Activated CD4-positive, alpha-beta T cell treated with anti-CD3 and anti-CD28 coated beads, Interleukin-2, amount 10 ng/mL, durations not matched to agents 7 days and 5 days (primary cell): ENCODE data around the gene MYG1. TPM values are rescaled to one million over a fixed set of nuclear protein-coding genes. Genes with fewer than 3 reads are reported as not detected.

Source experiments
- CTCF ChIA-PET: fragments of 350-600 bp; sonication (Branson Sonifier 250); formaldehyde crosslinking; loops from one replicate; lab custom pipeline; 2021; ENCODE audit warnings: antibody characterized with exemption; lab: Charles Lee
- POLR2A ChIA-PET: fragments of 350-600 bp; sonication (Branson Sonifier 250); formaldehyde crosslinking; loops from one replicate; lab custom pipeline; 2021; ENCODE audit warnings: antibody characterized with exemption; lab: Charles Lee
- DNase-seq: peaks from one replicate; pipeline ENCODE4 v3.0.0-alpha.2; 2020
- H3K27ac Mint-ChIP-seq: one replicate; pipeline ENCODE4 v1.8.0; 2021; ENCODE audit warnings: mild to moderate bottlenecking, moderate library complexity, mixed read lengths
- H3K27me3 Mint-ChIP-seq: one replicate; pipeline ENCODE4 v1.8.0; 2021; ENCODE audit warnings: mixed read lengths
- H3K36me3 Mint-ChIP-seq: one replicate; pipeline ENCODE4 v1.8.0; 2021; ENCODE audit warnings: low read depth, mixed read lengths
- H3K4me1 Mint-ChIP-seq: one replicate; pipeline ENCODE4 v1.8.0; 2021; ENCODE audit warnings: mixed read lengths
- H3K4me3 Mint-ChIP-seq: one replicate; pipeline ENCODE4 v1.8.0; 2021; ENCODE audit warnings: mild to moderate bottlenecking, moderate library complexity, mixed read lengths
- H3K9me3 Mint-ChIP-seq: one replicate; pipeline ENCODE4 v1.8.0; 2021; ENCODE audit warnings: mixed read lengths
- total RNA-seq, 2 experiments: library from RNA; stranded (reverse); gene quantifications; one replicate each; pipeline ENCODE4 v1.2.3, GENCODE V29; 2021

The MYG1 gene
- total RNA-seq, 2 experiments from 2014 or later = 47.9 to 56.4 TPM

DNA sequence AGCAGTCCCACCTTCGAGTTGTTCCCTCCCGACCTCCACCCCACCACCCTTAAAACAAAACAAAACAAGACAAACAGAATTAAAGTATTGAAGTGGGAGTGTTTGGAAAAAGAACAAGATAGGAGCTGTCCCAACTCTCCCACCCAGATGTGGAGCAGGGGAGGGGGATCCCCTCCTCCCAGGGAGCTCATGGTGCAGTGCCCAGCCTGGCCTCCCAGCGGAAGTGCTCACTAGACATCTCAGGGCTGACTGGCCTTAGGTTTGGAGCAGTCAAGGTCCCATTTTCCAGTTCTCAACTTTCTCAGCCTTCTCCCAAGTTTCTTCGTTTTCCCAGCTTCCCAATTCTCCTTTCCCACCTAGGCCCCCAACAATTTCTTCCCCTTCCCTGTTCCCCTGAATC lies 33.8 kb downstream of the MYG1 start:
- DNase-seq = no peak
- peaks cover 53% of the 10 kb centered on the region for H3K27me3 Mint-ChIP-seq
- peaks cover 15% of the 10 kb centered on the region for H3K4me1 Mint-ChIP-seq
- no peaks in the 10 kb centered on the region for H3K9me3 Mint-ChIP-seq
- no peaks in the 10 kb centered on the region for H3K36me3 Mint-ChIP-seq
- CTCF ChIA-PET = interaction anchor here (0.5 to 4.8 kb wide), 5 partner anchors 8 to 106 kb away, joined by 3 to 20 read pairs (median 4); no protein-coding TSS in a partner anchor
- H3K4me3 Mint-ChIP-seq = no peak overlapping the region
- no peak overlapping the region for H3K27ac Mint-ChIP-seq
- POLR2A ChIA-PET = no interaction called here

DNA sequence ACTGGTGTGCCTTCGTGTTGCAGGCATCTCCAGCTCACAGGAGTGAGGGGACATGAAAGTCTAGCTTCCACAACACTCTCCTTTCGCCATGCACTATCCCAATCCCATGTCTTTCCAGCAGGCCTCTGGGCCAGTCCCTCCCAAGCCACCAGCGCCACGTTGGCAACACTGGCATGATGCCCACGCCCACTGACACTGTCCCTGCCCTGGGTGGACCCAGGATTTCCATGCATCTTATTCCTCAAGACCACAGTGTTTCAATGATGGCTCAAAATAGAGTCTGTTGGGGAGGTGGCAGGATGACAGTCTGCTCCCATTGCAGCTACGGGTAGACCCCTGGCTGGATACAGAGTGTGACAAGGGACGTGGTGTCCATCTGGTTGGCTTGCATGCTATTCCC lies 34.4 kb downstream of the MYG1 start:
- ChIA-PET POLR2A (no interaction called here), CTCF (interaction anchor here (0.5 to 4.8 kb wide), 6 partner anchors 9 to 105 kb away, joined by 3 to 20 read pairs (median 4); partner anchors contain the start of gene AAAS)
- Mint-ChIP-seq H3K27ac (peak overlapping the region; percentile 26), H3K4me1 (peaks cover 17% of the 10 kb centered on the region), H3K9me3 (no peaks in the 10 kb centered on the region), H3K36me3 (no peaks in the 10 kb centered on the region), H3K4me3 (no peak overlapping the region), H3K27me3 (peaks cover 56% of the 10 kb centered on the region)
- DNase-seq = no peak

DNA sequence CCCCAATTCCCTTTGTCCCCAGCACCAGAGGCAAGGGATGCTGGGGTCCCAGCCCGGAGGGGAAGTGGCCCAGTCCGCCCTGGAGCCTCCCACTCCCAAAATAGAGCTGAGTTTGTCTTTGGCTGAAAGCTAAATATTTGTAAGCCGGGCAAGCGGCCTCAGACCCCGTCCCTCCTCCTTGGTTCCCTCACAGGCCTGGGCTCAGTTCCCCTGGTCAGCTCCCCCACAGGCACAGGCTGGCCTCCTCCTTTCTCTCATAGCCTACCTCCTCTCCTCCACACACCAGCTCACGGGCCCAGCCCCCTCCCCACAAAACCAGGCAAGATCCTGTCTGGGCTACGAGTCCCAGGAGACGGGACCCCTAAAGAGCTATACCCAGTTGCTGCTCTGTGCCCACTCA lies 35.3 kb downstream of the MYG1 start:
- POLR2A ChIA-PET = interaction anchor here (0.5 to 0.6 kb wide), 2 partner anchors 11 to 92 kb away, joined by 3 read pairs; no protein-coding TSS in a partner anchor
- peaks cover 53% of the 10 kb centered on the region for H3K27me3 Mint-ChIP-seq

DNA sequence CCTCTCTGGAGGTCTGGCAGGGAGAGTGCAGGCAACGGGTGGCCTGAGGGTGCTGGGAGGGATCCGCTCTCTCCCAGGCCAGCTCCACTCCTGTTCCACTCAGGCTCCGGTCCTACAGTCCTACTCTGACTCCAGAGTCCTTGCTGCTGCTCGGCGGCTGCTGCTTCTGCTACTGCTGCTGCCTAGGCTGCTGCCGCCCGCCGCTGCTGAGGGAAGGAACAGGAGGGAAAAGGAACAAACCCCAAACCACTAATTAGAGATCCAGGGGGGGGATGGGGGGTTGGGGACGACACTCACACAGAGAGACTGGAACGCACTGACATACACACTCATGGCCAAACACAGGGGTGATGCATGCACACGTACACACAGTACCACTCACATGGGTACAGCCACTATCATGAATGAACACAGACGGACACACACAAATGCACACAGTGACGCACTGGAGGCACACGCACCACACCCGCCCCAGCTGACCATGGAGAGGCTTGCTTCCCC lies 36.7 kb downstream of the MYG1 start, which contains the start of gene SP7:
Gene SP7 (minus strand): TSS at position 174 of the 501 bp plus-strand sequence. CDS start 708 bp downstream, outside the sequence.
- ChIA-PET CTCF (interaction anchor here (1.2 to 4.8 kb wide), 4 partner anchors 8 to 89 kb away, joined by 4 to 20 read pairs (median 11); partner anchors contain the start of gene AAAS), POLR2A (no interaction called here)
- Mint-ChIP-seq H3K27me3 (peaks cover 53% of the 10 kb centered on the region), H3K4me3 (no peak within 1 kb of the TSS), H3K4me1 (peaks cover 17% of the 10 kb centered on the region), H3K36me3 (no peaks in the 10 kb centered on the region), H3K9me3 (no peaks in the 10 kb centered on the region), H3K27ac (no peak within 1 kb of the TSS)
- no peak for DNase-seq

More for the DNA sequence above, 35.3 kb downstream of the MYG1 start:
- Mint-ChIP-seq H3K27ac (no peak overlapping the region), H3K36me3 (no peaks in the 10 kb centered on the region), H3K4me1 (peaks cover 17% of the 10 kb centered on the region), H3K9me3 (no peaks in the 10 kb centered on the region), H3K4me3 (no peak overlapping the region)
- DNase-seq = no peak
- CTCF ChIA-PET = interaction anchor here (0.9 to 4.8 kb wide), 8 partner anchors 8 to 176 kb away, joined by 3 to 20 read pairs (median 4); partner anchors contain the start of gene AAAS

DNA sequence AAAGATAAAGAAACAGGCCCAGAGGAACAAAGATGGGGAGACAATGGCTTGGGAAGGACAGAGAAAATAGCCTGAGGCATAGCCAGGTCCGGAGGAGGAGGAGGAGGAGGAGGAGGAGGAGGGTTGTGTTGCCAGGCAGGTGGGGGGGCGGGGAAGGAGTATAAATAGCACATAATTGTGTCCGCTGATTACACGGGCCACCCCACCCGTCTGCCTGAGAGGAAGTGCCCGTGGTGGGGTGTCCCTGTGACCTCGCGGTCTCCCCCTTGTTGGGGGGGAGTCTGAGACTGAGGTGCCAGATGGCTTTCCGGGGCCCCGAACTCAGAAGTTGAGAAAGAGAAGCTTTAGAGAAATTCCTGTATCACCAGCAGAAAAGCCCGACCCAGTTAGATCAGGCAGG lies 38.5 kb downstream of the MYG1 start:
- ChIA-PET CTCF (interaction anchor here (0.6 kb wide), 1 partner anchor 58 kb away, joined by 3 read pairs; no protein-coding TSS in a partner anchor), POLR2A (no interaction called here)
- no peak overlapping the region for H3K4me3 Mint-ChIP-seq
- H3K27me3 Mint-ChIP-seq = peaks cover 48% of the 10 kb centered on the region
- peaks cover 18% of the 10 kb centered on the region for H3K4me1 Mint-ChIP-seq
- H3K36me3 Mint-ChIP-seq = no peaks in the 10 kb centered on the region
- no peaks in the 10 kb centered on the region for H3K9me3 Mint-ChIP-seq
- DNase-seq = no peak
- peak overlapping the region; percentile 46 for H3K27ac Mint-ChIP-seq

DNA sequence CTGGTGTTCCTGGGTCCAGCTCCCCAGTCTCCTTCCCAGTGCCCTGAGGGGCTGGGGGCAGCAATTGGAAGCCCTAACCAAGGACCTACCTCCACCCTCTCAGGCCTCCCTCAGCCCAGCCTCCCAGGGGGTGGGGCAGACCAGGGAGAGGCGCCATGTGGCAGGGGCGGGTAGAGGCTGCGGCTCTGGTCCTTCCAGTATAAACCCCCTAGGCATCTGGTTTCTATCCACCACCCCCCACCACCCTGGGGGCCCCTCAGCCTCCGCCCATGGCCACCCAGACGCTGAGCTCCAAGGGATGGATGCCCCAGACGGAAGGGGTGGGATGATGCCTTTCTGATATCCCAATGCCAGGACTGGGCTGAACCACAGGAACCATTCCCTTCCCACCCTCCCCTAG lies 39.4 kb downstream of the MYG1 start:
- CTCF ChIA-PET = interaction anchor here (0.6 kb wide), 1 partner anchor 9 kb away, joined by 3 read pairs; no protein-coding TSS in a partner anchor
- Mint-ChIP-seq H3K36me3 (no peaks in the 10 kb centered on the region), H3K9me3 (no peaks in the 10 kb centered on the region), H3K27me3 (peaks cover 46% of the 10 kb centered on the region), H3K4me1 (peaks cover 25% of the 10 kb centered on the region), H3K4me3 (no peak overlapping the region), H3K27ac (no peak overlapping the region)
- POLR2A ChIA-PET = no interaction called here
- no peak for DNase-seq

DNA sequence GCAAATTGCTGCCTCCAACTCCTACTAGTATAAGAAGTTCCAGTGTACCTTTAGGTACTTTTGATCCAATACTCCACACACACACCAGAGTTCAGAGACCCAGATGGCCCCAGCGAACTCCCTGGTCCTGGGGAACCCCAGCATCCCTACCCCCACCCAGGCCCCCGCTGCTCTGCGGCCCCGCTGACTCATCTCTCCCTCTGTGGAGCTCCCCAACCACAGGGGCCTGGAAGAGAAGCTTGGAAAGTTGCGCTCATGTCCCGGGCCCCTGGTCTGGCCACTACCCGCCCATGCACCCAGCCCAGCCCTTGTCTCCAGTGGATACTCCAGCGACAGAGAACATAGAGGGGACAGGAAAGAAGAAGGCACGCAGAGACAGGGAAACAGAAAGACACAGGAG lies 40.9 kb downstream of the MYG1 start:
- H3K9me3 Mint-ChIP-seq = no peaks in the 10 kb centered on the region
- DNase-seq = no peak
- no peaks in the 10 kb centered on the region for H3K36me3 Mint-ChIP-seq
- H3K4me3 Mint-ChIP-seq = no peak overlapping the region
- ChIA-PET POLR2A (interaction anchor here (0.7 kb wide), 1 partner anchor 43 kb away, joined by 3 read pairs; no protein-coding TSS in a partner anchor), CTCF (interaction anchor here (1.0 kb wide), 2 partner anchors 16 to 19 kb away, joined by 3 read pairs; partner anchors contain the start of gene AAAS)
- H3K4me1 Mint-ChIP-seq = peaks cover 35% of the 10 kb centered on the region
- H3K27me3 Mint-ChIP-seq = peaks cover 39% of the 10 kb centered on the region
- H3K27ac Mint-ChIP-seq = no peak overlapping the region

DNA sequence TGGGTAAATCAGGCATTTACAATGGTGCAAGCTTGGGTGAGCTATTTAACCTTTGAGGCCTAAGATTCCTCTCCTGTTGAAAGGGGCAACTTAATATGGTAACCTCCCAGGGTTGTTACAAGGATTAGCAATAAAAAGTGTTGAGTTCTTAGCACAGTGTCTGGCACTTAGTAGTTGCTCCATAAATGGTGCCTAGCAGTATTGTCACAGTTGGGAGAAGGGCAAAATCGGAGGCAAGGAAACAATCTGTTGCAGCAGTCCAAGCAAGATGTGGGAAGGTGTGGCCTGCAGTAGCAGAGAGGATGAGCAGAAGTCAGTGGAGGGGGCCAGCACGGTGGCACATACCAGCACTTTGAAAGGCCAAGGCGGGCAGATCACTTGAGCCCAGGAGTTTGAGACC lies 44.0 kb downstream of the MYG1 start:
- Mint-ChIP-seq H3K36me3 (no peaks in the 10 kb centered on the region), H3K9me3 (no peaks in the 10 kb centered on the region), H3K4me1 (peaks cover 21% of the 10 kb centered on the region), H3K27me3 (peaks cover 13% of the 10 kb centered on the region), H3K4me3 (peak overlapping the region; percentile 3), H3K27ac (no peak overlapping the region)
- POLR2A ChIA-PET = no interaction called here
- DNase-seq = no peak
- CTCF ChIA-PET = interaction anchor here (0.8 to 4.2 kb wide), 4 partner anchors 9 to 214 kb away, joined by 3 to 20 read pairs (median 14); partner anchors contain the start of gene SP7

DNA sequence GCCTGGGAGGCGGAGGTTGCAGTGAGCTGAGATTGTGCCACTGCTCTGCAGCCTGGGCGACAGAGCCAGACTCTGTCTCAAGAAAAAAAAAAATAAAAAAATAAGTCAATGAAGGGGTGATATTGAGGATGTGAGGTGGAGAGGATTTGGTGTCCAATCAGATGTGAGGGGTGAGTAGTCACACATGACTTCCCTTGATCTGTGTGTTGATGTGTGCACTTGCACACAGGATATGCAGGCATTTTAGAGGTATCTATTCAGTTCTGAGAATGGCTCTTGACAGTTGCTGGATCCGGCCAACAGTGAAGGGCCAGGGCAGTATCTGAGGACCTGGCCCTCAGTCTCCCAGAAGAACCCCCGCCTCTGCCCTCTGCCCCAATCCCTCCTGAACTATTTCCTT lies 44.5 kb downstream of the MYG1 start:
- Mint-ChIP-seq H3K4me3 (peak overlapping the region; percentile 71), H3K36me3 (no peaks in the 10 kb centered on the region), H3K9me3 (no peaks in the 10 kb centered on the region), H3K27me3 (peaks cover 11% of the 10 kb centered on the region), H3K4me1 (peaks cover 21% of the 10 kb centered on the region), H3K27ac (peak overlapping the region; percentile 87)
- ChIA-PET POLR2A (no interaction called here), CTCF (interaction anchor here (1.1 to 6.7 kb wide), 10 partner anchors 8 to 82 kb away, joined by 3 to 48 read pairs (median 10); partner anchors contain the start of genes AAAS, PFDN5 and SP7)
- DNase-seq = peak; percentile 23

DNA sequence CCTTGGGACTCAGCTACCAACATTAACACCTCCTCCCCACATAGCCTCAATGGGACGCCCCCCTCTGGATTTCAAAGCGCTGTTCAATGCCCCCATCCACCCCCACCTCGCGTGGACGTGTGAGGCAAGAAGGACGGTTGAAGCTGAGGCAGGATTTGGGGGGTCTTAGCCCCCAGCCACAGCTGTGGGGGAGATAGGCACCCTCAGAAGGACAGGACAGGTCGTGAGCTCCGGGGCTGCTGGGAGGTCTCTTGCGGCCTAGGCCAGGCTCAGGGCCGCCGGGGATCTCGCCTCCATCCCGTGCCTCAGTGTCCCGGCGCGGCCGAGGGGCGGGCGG lies 45.0 kb downstream of the MYG1 start:
- no peaks in the 10 kb centered on the region for H3K36me3 Mint-ChIP-seq
- peaks cover 11% of the 10 kb centered on the region for H3K27me3 Mint-ChIP-seq
- H3K4me3 Mint-ChIP-seq = peak overlapping the region; percentile 71
- DNase-seq = no peak
- CTCF ChIA-PET = interaction anchor here (0.6 to 6.7 kb wide), 32 partner anchors 8 to 278 kb away, joined by 3 to 48 read pairs (median 5); partner anchors contain the start of genes AAAS, ITGB7, MYG1 and PFDN5
- peaks cover 21% of the 10 kb centered on the region for H3K4me1 Mint-ChIP-seq
- POLR2A ChIA-PET = no interaction called here
- peak overlapping the region; percentile 87 for H3K27ac Mint-ChIP-seq
- H3K9me3 Mint-ChIP-seq = no peaks in the 10 kb centered on the region

DNA sequence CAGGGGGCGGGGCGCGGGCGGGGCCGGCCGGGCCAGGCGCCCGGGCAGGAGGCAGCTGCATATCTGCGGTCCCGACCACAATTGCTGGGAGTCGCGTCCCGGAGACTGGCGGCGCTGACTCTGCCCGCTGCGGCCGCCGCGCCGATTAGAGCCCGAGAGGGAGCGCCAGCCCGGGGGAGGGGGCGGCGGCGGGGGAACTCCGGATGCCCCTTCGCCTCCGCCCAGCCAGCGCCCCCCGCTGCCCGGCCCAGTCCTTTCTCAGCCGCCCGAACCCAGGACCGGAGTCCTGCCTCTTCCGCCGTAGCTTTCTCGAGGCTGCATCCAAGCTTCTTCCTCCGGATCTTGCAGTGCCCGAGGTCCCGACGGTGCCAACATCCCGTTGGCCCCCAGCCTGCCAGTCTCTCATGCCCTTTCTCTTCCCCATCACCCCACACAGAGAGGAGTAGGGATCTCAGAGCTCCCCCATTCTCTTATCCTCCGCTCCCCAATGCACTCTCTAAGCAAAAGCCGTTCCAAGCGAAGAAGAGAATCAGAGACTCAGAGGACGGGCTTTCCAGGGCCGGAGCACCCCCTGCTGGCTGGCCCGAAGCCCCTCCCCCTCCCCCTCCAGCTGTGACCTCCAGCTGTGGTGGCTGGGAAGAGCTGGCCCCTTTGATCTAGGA lies 45.5 kb downstream of the MYG1 start:
- H3K9me3 Mint-ChIP-seq = no peaks in the 10 kb centered on the region
- ChIA-PET CTCF (interaction anchor here (0.6 to 6.7 kb wide), 38 partner anchors 7 to 329 kb away, joined by 3 to 48 read pairs (median 5); partner anchors contain the start of genes AAAS, AMHR2, ITGB7 and MYG1), POLR2A (interaction anchor here (1.0 kb wide), 1 partner anchor 24 kb away, joined by 6 read pairs; the partner anchor contains the start of gene AAAS)
- H3K27me3 Mint-ChIP-seq = peaks cover 8% of the 10 kb centered on the region
- no peaks in the 10 kb centered on the region for H3K36me3 Mint-ChIP-seq
- H3K4me1 Mint-ChIP-seq = peaks cover 21% of the 10 kb centered on the region
- peak overlapping the region; percentile 85 for H3K4me3 Mint-ChIP-seq
- DNase-seq = peak; percentile 66
- peak overlapping the region; percentile 89 for H3K27ac Mint-ChIP-seq

DNA sequence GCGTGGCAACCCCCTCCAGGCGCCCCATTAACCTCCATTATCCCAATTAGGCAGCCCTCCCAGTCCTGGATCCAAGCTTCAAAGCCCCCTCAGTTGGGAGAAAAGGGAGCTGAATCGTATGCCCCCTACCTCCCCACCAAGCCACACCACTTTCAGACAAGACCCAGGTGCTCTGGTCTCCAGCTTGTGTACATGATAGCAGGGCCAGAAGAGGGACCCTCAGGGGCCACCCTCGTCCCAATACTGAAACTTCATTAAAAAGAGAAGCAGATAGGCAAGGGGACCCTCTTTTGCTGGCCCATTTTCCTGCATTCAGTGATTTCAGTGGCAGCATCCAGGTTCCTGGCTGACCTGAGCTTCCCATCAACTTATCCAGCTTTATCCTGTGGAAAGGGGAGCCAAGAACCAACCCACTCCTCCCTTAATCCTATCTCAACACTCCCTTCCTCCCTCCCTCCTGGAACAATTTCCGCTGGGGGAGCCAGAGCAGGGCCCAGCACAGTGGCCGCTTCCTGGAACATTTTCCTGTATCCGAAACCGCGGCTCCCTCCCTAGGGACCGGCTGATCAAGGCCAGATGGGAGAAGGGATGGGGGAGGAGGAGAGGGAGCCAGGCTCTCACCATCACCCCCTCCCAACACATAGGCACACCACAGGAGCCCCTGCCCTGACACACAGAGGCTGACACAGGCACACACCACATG lies 46.1 kb downstream of the MYG1 start:
- H3K4me3 Mint-ChIP-seq = peak overlapping the region; percentile 85
- H3K9me3 Mint-ChIP-seq = no peaks in the 10 kb centered on the region
- H3K36me3 Mint-ChIP-seq = no peaks in the 10 kb centered on the region
- no peak for DNase-seq
- H3K27me3 Mint-ChIP-seq = peaks cover 3% of the 10 kb centered on the region
- H3K4me1 Mint-ChIP-seq = peaks cover 21% of the 10 kb centered on the region
- peak overlapping the region; percentile 89 for H3K27ac Mint-ChIP-seq
- ChIA-PET CTCF (interaction anchor here (0.6 to 6.7 kb wide), 28 partner anchors 10 to 330 kb away, joined by 3 to 48 read pairs (median 6); partner anchors contain the start of genes AAAS, AMHR2, MYG1 and PFDN5), POLR2A (interaction anchor here (0.6 to 1.0 kb wide), 2 partner anchors 10 to 25 kb away, joined by 3 to 6 read pairs; partner anchors contain the start of gene AAAS)
